ENCODE measurements around the gene BRAF.
"Not testable (repeated sequence)": the region's sequence is repeated elsewhere in the genome, so short reads cannot be mapped to it uniquely, and the experiment has no call there.

Gene BRAF

DNA sequence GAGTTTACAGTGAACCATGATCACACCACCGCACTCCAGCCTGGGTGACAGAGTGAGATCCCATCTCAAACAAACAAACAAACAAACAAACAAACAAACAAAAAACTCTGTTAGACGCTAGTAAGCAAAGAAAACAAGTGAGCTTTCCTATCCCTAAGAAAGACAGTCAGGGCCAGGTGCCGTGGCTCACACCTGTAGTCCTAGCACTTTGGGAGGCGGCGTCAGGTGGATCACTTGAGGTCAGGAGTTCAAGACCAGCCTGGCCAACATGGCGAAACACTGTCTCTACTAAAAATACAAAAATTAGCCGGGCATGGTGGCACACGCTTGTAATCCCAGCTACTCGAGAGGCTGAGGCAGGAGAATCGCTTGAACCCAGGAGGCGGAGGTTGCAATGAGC, 247.8 kb downstream of the BRAF start:
- not testable (repeated sequence) for DNase-seq

DNA sequence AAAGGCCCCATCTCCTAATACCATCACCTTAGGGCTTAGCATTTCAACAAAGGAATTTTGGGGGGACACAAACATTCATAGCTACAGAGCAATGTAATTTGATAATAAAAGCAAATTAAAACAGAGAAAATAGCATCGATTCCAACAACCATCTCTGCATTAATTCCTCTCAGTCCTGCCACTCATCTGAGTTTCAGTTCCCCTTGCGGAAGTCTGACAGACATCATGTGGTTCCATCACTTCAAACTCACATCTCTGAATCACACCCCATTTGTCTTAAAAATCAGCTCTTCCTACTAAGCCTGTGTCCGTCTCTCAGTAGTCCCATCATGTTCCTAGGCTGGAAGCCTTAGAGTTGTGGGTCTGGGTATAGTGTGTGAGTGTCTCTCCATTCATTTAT, 248.4 kb downstream of the BRAF start:
- no peak for DNase-seq

DNA sequence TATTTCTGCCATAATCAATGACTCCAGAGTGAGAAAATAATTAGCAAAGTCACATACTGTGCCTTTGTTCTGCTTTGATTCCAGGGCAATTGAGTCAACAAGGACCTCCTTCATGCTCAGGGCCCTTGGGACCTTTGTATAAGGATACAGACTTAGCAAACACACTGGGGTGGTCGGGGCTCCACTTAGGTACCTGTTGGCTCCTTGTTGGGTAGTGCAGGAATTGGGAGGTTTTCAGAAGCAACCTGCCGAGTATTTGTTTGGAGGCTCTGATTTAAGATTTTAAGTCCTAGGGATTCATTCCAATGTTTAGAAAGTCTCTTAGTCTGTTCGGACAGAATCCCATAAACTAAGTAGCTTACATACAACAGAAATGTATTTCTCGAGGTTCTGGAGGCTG, 249.0 kb downstream of the BRAF start:
- DNase-seq, result no peak

DNA sequence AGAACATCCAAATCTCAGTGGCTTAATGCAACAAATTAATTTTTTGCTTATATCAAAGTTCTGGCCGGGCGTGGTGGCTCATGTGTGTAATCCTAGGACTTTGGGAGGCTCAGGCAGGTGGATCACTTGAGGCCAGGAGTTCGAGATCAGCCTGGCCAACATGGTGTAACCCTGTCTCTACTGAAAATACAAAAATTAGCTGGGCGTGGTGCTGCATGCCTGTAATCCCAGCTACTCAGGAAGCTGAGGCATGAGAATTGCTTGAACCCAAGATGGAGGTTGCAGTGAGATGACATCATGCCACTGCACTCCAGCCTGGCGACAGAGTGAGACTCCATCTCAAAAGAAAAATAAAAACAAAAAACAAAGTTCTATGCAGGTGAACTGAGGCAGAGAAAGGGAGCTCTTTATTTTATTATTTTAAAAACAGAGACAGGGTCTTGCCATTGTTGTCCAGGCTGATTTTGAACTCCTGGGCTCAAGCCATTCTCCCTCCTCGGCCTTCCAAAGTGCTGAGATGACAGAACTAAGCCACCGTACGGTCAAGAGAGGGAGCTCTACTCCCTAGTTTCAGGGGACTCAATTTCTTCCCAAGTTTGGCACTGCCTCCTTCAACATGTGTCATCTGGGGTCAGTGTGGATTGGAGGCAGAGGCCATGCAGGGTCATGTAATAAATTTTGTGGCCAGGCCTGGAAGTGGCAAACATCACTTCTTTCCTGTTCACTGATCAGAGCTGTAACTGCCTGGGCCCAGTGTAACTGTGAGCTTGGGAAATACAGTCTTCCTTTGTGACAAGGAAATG, 249.6 kb downstream of the BRAF start:
- peak; percentile 79 for DNase-seq

DNA sequence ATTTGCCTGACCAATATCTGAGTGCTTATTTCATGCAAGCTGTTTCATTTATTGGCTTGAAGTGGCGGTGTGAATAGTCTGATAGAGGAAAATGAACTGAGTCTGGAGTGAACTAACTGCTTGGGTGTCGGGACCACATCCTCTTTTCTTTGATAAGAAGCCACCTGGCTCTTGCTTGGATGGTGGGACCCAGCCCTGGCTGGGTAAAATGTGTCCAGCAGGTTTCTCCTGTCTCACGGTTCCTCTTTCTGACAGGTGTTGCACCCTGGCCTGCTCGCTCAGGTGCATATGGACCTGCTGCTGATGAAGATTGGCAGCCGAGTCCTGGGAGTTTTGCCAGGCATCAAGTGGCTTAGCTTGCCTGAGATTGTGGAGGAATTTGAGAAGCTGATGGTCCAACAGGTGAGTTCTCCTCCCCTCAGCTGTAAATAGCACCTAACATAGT, 250.4 kb downstream of the BRAF start:
- DNase-seq, result no peak

DNA sequence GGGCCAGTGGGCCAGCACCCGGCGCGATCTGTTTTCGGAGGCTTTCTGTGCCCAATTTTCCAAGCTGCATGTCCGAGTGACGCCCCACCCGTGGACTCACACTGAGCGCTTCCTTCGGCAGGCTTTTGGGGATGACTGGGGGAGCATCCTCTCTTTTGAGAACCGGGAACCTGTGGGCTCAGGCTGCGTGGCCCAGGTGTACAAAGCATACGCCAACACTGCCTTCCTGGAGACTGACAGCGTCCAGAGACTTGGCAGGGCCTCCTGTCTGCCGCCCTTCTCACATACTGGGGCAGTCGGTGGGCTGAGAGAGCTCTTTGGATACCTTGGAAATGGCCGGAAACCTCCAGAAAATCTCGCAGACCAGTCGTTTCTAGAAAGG, 251.0 kb downstream of the BRAF start:
- no peak for DNase-seq

DNA sequence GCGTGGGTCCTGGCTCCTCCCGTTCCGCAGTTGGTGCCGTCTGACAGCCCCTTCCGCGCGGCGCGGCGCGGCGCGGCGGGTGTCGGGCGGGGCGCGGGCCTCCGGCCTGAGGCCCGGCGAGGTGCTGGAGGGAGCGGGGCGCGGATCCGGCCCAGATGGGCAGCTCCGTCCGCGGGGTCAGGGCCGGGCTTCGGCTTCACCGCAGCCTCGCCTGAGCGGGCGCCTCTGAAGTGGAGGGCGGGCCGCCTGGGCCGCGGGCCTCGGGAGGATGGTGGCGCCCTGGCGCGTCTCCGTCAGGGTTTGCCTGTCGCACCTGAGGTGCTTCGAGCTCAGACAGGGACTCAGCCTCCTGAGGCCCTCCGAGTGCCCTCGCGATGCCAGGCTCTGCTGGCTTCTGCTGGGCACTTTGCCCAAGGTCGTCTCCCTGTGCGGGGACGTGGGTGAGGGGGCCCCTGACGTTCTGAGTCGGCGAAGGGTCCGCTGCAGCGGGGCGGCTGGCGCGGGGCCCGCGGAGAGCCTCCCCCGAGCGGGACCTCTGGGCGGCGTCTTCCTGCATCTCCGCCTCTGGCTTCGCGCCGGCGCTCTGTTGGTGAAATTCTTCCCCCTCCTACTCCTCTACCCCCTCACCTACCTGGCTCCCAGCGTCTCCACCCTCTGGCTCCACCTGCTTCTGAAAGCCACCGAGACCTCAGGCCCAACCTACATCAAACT, 251.5 kb downstream of the BRAF start:
- DNase-seq, result peak; percentile 80

DNA sequence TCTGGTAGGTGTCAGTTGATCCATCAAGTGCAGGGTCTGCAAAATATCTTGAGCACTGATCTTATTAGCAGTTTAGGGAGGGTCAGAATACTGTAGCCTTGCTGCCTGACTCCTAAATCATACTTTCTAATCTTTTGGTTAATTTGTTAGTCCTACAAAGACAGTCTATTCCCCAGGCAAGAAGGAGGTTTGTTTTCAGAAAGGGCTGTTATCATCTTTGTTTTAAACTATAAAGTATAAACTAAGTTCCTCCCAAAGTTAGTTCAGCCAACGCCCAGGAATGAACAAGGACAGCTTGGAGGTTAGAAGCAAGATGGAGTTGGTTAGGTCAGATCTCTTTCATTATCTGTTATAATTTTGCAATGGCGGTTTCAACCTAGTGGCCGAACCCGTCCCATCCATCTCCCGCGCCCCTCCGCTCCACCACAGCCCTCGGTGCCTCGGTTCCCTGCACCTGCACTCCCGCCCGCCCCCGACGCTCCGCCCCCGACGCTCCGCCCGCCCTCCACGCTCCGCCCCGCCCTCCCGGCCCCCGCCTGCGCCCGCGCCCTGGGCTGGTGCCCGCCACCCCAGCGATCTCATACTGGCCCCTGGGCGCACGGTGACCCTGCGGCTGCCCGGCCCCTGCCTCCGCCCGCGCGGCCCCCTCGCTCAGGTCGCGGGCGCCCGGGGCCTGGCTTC, 252.2 kb downstream of the BRAF start, which contains the start of gene ADCK2:
TSS of gene ADCK2 (plus strand) at position 564 of the 681 bp plus-strand sequence. CDS start 386 bp downstream, outside the sequence.
- DNase-seq, result no peak

DNA sequence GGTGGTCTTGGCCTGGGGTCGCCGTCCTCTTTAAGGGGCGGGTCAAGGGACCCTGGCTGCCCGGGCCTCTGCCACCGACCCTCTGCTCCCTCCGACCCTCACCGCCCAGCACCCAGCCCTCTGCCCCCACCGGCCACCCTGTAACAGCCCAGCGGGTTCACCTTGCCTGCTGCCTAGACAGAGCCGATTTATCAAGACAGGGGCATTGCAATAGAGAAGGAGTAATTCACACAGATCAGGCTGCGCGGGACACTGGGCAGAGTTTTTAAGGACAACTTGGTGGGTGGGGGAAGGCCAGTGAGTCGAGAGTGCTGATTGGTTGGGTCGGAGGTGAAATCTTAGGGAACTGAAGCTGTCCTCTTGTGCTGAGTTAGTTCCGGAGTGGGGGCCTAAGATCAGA, 252.8 kb downstream of the BRAF start:
- no peak for DNase-seq

DNA sequence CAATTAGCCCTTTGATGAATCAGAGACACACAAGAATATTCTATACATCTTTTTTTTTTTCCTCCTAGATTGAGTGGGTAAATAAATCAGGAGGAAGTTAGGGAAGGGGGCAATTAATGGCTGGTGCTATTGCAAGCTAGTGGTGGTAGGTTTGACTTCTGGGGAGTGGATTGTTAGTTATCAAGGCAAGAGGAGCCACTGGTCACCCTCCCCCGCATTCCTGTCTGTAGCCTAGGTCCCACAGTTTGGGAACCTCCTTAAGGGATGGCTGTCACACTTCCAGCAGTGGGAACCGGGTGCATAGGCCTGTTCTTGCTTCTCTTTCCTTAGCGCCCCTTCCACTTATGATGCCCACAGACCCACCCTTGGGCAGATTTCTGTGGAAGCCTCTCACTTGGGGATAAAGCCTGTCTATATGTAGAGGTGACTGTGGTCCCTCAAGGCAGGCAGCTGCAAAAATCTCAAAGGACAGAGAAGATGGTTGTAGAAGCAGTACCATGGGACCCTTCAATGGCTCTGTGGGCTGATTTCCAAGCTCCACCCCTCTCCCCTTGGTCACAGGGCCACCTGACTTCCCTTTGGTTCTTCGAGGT, 254.3 kb downstream of the BRAF start:
- DNase-seq, result no peak

DNA sequence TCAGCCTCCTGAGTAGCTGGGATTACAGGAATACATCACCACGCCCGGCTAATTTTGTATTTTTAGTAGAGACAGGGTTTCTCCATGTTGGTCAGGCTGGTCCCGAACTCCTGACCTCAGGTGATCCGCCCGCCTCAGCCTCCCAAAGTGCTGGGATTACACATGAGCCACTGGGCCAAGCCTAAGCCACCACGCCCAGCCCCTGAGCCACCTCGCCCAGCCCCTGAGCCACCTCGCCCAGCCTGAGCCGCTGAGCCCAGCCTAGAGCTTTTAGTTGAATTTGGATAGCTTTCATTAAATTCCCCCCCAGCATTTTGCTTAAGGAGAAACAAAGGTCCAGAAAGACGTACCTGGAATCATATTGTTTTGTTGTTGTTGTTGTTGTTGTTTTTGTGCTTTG, 254.9 kb downstream of the BRAF start:
- DNase-seq, result not testable (repeated sequence)

DNA sequence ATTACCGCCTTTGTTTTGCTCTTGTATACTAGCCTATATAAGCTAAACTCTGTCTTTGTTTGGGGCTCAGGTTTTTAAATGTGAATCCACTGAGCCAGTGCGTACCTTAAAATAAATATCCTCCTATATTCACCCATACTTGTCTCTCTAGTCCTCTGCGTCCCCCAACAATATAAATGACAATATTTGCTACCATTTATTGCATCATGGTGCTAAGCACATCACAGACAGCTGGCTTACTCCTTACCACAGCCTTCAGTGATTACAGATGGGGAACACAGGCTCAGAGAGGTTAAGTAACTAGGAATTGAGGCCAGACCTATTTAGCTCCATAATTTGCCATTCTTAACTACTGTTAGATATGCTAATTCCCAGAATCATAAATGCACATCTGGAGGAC, 255.4 kb downstream of the BRAF start:
- no peak for DNase-seq

All from islet precursor cell (in vitro differentiated cells).